NCI-H526 treated with DMSO at 0.1 percent for 48 hours (cell line): ENCODE results near the gene ADGRD2.

Source experiments
- DNase-seq: peaks from one replicate; lab custom pipeline; 2025; lab: John Stamatoyannopoulos, UW

The ADGRD2 gene

GRCh38 chr9:124511891-124512805 lies 61.9 kb downstream of the ADGRD2 start:
- DNase-seq, result no peak

- DNase-seq, result no peak
These were observed 62.6 kb downstream of the ADGRD2 start for GRCh38 chr9:124512806-124513204.

GRCh38 chr9:124513376-124513994 lies 63.2 kb downstream of the ADGRD2 start:
- no peak for DNase-seq

- DNase-seq, result no peak
These were observed 63.9 kb downstream of the ADGRD2 start for GRCh38 chr9:124514125-124514524.

GRCh38 chr9:124514874-124515273 lies 64.6 kb downstream of the ADGRD2 start:
- no peak for DNase-seq

GRCh38 chr9:124517600-124517999 lies 67.3 kb downstream of the ADGRD2 start:
- no peak for DNase-seq

GRCh38 chr9:124518116-124518515 lies 67.9 kb downstream of the ADGRD2 start:
- DNase-seq, result no peak

- peak; percentile 13 for DNase-seq
These were observed 70.0 kb downstream of the ADGRD2 start for GRCh38 chr9:124520206-124520596.

- no peak for DNase-seq
These were observed 70.9 kb downstream of the ADGRD2 start for GRCh38 chr9:124521142-124521541.

GRCh38 chr9:124522121-124523098 lies 72.2 kb downstream of the ADGRD2 start:
- no peak for DNase-seq

GRCh38 chr9:124526174-124526573 lies 75.9 kb downstream of the ADGRD2 start:
- no peak for DNase-seq

- no peak for DNase-seq
These were observed 77.5 kb downstream of the ADGRD2 start for GRCh38 chr9:124527781-124528180.
